DMS53 (cell line): Measurements from ENCODE around the gene ULK3.

Experiments
- DNase-seq: peaks from one replicate; lab custom pipeline; 2025; lab: John Stamatoyannopoulos, UW

The ULK3 gene

GRCh38 chr15:74867466-74868038, 24.6 kb upstream of the ULK3 start:
- no peak for DNase-seq

- peak; percentile 43 for DNase-seq
These were observed 23.1 kb upstream of the ULK3 start for GRCh38 chr15:74866090-74866489.

GRCh38 chr15:74865316-74865715, 22.4 kb upstream of the ULK3 start:
- no peak for DNase-seq

- DNase-seq, result no peak
These were observed 21.3 kb upstream of the ULK3 start for GRCh38 chr15:74864296-74864695.

- DNase-seq, result peak; percentile 23
These were observed 20.5 kb upstream of the ULK3 start for GRCh38 chr15:74863239-74864056.

- DNase-seq, result peak; percentile 41
These were observed 15.4 kb upstream of the ULK3 start for GRCh38 chr15:74858369-74858740.

- peak; percentile 76 for DNase-seq
These were observed 14.9 kb upstream of the ULK3 start for GRCh38 chr15:74857671-74858368.

- DNase-seq, result peak; percentile 94
These were observed 14.2 kb upstream of the ULK3 start for GRCh38 chr15:74857082-74857655.

- no peak for DNase-seq
These were observed 13.6 kb upstream of the ULK3 start for GRCh38 chr15:74856537-74856936.

- no peak for DNase-seq
These were observed 12.9 kb upstream of the ULK3 start for GRCh38 chr15:74855857-74856256.

- no peak for DNase-seq
These were observed 11.6 kb upstream of the ULK3 start for GRCh38 chr15:74854453-74855022.

- no peak for DNase-seq
These were observed 9.0 kb upstream of the ULK3 start for GRCh38 chr15:74851960-74852359.

GRCh38 chr15:74850393-74850792, 7.4 kb upstream of the ULK3 start:
- DNase-seq, result no peak

GRCh38 chr15:74847432-74847831, 4.5 kb upstream of the ULK3 start:
- DNase-seq, result no peak

GRCh38 chr15:74845581-74845980, 2.6 kb upstream of the ULK3 start:
- DNase-seq, result no peak

GRCh38 chr15:74845208-74845568, 2.2 kb upstream of the ULK3 start:
- DNase-seq, result no peak

GRCh38 chr15:74844319-74845207, 1.6 kb upstream of the ULK3 start:
- no peak for DNase-seq

- DNase-seq, result no peak
These were observed 939 bp upstream of the ULK3 start for GRCh38 chr15:74843891-74844299.

- no peak for DNase-seq
These were observed 481 bp upstream of the ULK3 start for GRCh38 chr15:74843445-74843828.

- DNase-seq, result no peak
These were observed 1.0 kb downstream of the ULK3 start for GRCh38 chr15:74841891-74842373.
